ENCODE results near the gene CARMIL1.

GRCh38 chr6:25585225-25585624 lies 306.1 kb downstream of the CARMIL1 start:
- no peak for TF ChIP-seq POLR2A (IDR thresholded peaks at IDR 0.05; ENCODE audit: low read length)
- no peak for TF ChIP-seq GATA1 (IDR thresholded peaks at IDR 0.05; ENCODE audit: low read depth, low read length)
